HG02759 (cell line): Measurements from ENCODE around the gene PDE4B.
A peak's percentile ranks its signal among the peaks of the same experiment; 100 is the strongest.

Experiments
- ATAC-seq: cut with Tn5 transposase; IDR thresholded peaks from one replicate; pipeline ENCODE4 v1.9.1; 2021; ENCODE audit warnings: mild to moderate bottlenecking, moderate library complexity; ENCODE audit not compliant: unreplicated experiment

PDE4B gene

DNA sequence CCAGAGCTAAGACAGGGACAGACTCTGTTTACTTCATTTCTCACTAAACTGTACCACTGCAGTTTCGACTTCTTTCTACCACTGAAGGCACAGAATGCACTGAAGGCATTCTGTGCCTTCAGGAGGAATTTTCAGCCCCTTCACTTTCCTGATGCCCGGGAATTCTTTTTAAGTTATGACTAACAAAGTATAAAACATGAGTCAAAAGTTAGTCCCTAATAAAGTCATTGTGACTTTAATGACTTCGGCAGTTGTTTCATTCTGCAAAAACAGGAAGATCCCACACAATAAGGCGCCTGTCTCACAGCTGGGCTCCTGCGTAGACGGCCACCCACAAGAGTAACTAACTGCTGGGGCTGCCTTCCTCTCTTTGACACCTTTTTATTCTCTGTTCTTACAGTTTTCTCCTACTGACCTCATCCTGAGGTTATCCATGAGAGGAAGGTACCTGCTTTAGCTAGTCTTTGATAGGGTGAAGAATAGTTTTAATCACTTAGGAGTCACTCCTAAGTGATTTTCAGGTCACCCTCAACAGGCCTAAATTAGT, 557.4 kb downstream of the PDE4B start:
- ATAC-seq = peak; percentile 79

DNA sequence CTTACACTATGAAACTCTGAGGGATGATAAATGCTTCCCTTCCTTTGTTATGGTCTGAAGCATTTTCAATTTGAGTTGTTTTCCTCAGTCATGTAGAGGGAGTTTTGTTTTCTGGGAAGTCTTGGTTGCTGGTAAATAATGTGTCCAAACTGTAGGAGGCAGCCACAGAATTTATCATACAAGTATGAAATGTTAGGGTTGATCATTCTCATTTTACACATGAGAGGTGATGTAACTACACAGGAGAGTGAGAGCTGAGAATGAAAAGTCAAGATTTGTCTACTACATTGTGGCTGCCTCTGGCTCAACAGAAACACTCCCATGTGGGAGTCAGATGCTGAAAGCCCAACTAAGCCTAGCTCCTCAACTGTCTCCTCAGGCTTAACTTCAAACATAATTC, 558.8 kb downstream of the PDE4B start:
- peak; percentile 34 for ATAC-seq

DNA sequence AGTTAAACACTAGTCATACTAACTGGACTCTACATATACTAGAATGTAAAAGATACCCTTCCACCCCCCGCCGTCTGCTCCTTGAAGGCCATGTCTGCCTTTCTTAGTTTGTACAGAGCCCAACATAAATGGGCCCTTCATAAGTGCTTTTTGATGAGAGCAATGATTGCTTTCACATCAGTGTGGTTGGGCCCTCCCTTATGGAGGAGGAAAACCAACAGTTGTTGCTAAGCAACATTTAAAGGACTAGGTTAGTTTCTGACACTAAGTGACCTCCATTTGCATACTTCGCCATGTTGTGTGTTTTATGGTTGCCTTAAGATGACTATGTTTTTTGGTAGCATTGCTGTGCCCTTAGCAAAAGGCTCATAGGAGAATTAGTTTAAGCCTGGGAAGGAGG, 559.2 kb downstream of the PDE4B start:
- ATAC-seq = peak; percentile 39

DNA sequence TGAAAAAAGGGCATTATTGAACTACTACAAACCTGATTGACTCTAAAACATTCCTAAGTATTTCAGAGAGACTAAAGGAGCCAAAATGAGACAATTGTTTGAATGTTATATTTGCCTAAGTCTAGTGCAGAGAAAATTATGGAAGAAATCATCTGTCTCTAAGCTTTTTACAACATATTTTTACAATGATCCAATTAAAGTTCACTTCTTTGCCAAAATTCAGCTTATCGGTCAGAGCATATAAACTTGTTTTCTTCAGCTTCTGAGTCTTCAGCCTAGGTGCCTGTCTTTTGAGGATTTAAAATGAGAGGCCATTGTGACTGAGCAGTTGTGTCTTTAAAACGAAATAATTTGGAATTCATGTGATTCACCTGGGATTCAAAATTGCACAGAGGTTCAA, 560.1 kb downstream of the PDE4B start:
- no peak for ATAC-seq

DNA sequence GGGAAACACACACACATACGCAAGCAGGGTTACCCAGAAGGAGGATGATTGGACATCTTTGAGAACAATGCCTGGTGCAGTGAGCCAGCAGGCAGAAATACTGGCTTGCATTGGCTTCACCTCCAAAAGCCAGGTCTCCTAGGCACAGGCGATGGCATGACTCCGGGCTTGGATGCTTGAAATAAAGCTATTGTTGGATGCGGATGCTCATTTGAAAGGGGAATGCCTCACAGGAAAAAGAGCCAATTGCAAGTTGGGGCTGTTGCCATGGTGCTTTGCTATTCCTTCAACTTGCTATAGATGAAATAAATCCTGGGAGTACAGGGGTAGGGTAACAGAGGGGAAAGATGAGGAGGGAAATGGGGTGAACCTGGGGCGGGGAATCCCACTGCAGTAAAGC, 560.6 kb downstream of the PDE4B start:
- ATAC-seq = no peak

DNA sequence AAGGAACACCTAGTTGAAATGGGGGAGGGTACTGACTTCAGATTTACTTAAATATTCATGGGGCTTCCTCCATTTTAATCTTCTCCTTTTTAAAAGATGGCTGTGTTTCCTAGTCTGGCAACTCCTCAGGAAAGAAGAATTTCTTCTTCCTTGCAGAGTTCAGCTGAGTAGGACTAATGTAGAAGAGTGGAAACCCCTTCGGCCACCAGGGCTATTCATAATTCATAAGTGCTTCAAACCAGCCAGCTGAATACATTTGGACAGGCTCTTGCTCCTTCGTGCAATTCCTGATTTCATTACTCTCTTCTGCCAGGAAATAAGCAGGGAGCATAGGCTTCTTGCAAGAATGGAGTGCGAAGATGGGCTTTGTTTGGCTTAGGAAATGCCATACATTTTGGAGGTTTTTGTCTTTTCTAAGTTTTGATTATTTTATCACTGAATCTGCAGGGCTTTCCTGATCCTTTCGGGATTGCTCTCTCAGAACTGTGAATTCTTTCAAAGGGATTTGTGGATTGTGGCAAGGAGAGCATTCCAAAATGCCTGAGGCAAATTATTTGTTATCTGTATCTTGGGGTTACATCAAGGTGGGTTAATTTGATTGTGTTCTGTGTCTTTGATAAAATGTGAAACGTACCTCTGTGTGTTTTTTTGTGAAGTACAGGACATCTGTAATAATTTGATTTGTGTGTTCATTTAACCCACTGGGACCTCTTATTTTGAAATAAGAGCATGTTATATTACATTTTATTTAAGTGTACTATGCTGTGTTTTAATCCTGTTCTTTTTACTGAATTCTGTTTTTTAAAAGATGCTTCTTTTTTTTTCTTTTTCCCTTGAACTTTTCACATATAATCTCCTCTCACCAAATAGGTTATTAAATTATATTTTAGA, 561.9 kb downstream of the PDE4B start:
- ATAC-seq = no peak

DNA sequence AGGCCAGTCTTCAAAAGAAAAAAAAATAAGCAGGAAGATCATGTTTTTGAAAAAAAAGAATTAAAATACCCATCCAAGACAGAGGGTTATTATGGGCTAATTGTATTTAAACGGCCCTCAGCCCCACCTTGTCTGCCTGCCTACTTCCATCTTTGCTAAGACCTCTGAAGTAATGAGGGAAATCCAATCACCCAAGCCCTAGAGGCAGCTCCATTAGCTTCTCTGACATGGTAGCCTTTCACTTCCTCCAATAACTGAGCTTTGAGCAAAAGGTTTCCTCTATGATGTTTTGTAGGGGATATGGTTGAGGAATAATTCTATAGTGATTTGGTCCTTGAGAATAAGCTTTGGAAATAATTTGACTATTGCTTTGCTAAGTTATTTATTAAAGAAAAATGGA, 563.1 kb downstream of the PDE4B start:
- no peak for ATAC-seq

DNA sequence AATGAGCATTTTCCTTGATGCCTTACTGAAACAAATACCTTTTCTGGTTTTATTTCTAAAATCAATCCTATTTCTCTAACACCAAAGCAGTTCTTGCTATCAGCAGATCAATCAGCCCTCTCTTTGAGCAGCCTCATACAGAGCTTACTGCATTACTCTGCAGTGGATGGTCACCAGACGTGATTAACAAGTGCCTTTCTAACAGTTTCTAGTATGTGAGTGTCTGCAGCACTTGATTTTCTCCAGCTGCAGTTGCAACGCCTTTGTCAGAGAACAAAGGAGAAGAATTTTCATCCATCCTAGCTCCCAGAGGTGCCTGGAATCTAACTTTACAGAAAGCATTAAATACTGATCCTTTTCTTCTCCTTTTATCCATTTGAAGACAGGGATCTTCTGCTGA, 563.9 kb downstream of the PDE4B start:
- ATAC-seq = no peak

DNA sequence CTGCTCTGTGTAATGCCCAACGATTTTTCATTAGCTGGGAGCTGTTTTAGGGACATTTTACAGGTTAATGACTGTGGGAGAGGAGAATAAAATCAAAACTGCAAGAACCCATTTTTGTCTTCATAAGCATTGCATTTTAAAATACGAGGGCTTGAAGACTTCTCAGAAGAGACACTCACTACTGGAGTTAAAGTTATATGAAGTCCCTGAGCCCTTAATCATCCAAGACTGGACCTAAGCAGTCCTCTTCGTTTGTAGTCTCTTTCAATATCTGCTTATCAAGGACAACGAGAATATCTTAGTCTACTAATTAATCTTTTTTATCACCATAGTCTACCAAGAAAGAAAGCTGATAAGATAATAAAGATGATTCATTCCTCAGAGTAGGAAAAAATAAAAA, 564.3 kb downstream of the PDE4B start:
- ATAC-seq = no peak

DNA sequence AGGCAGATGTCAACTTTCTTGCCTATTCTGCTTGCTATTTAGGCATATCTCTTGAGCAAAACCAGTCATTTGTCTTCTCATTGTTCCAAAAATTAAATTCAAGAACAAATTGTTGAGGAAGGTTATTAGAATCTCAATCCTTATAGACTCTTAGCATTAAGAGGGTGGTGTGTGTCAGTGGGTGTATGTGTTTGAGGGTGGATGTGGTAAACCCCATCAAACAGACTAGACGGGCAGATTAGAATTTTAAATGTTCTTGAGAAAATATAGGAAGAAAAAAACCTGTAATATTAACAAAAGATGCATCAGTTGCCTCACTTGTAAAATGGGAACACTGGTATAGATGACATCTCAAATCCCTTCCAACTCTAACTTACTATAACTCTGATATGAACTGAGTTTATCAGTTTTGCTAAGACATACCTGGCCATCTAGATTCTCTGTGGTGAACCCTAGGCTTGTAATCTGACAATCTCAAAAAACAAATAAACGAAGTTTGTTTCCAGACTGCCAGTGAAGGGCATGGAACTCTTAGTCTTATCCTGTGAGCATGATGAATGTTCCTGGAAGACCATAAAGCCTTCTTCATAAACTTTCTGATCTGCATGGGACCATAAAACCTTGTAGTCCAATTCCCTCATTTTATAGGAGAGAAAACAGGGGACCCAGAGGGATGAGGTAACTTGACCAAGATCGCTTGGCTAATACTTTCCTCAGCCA, 564.9 kb downstream of the PDE4B start:
- no peak for ATAC-seq

DNA sequence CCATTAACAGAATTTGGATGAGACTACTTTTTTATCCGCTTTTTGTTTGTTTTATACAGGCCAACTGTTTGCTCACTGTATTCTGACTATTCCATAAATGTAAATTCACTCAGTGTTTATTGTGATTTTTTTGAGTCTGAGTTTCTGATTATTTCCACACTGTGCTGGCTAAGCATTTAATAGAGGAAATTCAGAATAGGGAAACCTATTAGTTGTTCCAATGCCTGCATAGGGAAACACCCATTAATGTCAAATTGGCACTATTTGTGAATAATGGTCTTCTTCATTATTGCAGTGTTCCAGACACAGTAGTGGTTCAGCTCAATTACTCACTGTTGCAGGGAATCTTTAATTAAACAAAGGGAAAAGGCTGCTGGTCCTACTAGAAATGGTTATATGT, 566.6 kb downstream of the PDE4B start:
- ATAC-seq = no peak

DNA sequence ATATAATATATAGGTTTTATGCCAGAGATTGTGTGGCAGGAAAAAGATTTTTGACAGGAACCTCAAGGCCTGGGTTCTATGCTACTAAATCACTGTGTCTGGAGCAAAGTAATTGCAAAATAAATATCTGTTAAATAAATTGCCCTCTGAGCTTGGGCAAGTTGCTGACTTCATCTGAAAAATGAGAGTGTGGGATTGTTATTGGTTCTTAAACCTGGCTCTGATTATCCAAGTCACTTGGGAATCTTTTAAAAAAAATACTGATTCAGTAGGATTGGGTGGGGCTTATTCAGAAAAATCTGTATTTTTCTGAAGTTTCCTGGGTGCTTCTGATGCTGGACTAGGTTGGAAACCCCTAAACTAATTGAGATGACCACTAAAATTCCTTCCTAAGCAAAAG, 567.1 kb downstream of the PDE4B start:
- no peak for ATAC-seq

DNA sequence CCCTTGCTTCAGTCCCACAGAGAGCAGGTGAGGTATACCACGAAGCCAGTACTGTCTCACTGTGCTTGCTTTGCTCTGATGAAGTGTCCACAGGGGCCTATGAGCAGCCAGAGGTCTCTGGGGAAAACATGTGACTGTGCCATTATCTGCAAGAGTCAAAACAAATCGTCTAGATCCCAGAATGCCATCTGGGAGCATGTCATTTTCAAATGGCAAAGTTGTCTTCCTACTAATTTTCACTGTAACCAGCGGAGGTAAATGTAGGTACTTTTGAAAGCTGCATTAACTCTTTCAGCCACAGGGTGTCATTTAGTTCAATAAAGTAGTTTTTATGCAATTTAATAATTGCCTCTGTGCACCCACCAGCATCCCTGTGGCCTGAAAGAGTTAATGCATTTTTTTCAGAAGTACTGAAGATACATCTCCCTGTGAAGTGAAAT, 567.6 kb downstream of the PDE4B start:
- ATAC-seq = peak; percentile 37

DNA sequence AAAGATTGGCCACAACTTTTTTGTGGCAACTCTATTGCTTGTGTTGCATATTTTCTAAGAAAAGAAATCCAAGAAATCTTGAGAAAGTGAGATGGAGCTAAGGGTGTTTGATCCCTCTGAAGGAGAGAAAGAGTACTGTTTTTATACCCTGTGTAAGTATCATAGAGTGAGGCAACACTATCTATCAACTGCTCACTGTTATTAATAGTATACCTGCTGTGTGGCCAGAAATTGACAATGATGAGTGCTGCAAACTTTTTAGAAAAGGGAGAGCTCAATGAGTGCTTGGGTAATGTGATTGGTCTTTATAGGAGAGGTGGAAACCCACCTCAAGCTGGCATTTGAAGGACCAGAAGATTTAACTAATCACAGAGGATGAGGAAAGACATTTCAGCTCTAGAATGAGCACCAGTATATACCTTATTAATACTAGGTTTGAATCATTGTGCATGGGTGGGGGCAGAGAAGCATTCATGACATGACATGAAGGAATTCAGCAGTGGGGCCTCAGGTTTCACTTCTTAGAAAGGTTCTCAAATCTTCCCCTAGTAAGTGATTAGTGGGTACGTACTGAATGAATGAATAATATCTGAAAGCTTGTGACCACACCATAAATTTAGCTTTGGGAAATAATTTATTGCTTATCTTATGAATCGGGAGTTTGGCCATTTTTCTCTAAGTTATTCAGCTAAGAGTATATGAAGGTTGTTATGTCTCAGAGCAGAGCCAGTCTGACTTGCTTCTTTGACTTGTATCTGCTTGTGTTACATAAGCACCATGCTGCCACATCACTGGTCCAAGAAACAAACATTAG, 572.1 kb downstream of the PDE4B start:
- ATAC-seq = peak; percentile 77

DNA sequence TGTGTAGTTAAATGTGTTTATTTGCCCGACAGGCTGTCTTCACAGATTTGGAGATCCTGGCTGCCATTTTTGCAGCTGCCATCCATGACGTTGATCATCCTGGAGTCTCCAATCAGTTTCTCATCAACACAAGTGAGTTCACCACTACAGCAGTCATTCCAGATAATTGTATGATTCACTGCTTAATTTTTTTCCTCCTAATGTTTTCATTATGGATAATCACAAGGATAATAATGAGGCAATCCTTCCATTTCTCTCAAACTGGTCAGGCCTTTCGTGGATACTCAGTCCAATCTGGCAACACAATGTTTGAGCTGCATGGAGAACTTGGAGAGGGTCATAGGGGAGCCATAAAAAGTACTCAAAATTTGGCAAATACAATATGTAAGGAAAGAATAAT, 572.9 kb downstream of the PDE4B start:
- no peak for ATAC-seq

DNA sequence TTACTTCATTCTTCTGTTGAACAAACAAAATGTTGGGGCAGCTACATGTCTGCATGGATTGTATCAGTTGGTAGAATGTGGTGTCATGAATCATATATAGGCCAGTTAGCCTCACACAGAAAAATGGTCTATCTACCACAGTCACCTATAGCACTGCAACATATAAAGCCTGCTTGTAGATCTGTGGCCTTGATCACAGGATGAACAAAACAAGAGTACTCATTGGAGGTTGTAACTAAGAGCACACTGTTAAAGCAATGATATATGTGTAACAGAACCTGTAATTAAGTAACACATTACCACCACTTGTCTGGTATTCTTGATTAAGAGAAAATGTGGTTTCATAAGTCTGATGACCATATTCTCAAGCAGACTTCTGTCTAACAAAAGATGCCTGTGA, 573.9 kb downstream of the PDE4B start:
- no peak for ATAC-seq

DNA sequence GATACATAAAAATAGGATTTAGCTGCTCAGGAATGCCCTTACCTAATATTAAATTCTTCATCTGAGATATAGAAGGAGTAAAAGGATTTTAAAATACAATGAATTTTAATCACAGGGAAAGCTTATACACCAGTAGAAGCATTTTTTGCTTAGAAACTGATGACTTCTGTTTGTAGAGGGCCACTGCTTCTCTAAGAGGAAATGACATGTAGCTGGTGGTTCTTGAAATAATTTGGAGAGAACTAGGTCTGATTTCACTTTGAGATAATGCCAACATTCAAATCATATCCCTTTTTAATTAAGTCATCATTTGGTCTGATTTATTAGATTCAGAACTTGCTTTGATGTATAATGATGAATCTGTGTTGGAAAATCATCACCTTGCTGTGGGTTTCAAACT, 574.7 kb downstream of the PDE4B start:
- no peak for ATAC-seq

DNA sequence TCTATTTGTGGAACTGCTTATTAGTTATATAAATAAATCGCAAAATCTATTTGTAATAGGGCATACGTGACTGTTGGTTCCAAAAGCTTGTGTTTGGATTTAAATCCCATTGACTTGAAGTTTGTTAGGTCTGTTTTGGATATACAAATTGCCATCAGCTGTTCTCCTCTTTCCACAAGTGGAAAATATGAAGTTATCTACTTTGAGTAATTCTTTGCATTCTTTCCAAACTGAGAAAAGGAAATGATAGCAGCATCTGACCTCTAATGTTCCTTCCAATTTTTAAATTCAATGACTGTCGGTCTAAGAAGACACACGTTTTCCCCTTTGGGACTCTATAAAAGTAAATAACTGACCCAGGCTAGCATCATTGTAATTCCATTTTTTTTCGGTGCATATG, 575.6 kb downstream of the PDE4B start:
- ATAC-seq = no peak

DNA sequence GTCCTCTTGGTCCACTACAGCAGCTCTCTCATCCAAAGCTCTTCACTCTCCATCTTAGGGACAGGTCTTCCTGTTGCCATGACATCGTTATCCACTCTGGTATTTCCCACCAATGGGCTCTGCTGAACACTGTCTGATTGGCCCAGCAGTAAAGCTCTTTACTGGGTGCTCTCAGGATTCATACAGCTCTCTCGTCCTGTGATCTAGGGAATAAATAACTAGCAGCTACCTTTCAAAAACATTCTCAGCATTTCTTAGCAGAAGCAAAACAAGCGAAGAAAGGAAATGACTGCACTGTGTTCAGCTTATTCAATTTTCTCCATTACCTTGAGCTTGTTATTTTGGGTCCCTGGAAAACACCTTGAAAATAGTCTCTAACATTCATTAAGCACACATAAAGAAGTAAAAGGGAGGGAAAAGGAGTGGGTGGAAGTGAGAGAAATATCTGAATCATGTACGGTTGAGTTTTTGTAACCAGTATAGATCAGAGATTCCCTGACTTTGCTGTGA, 577.8 kb downstream of the PDE4B start:
- ATAC-seq = peak; percentile 35

DNA sequence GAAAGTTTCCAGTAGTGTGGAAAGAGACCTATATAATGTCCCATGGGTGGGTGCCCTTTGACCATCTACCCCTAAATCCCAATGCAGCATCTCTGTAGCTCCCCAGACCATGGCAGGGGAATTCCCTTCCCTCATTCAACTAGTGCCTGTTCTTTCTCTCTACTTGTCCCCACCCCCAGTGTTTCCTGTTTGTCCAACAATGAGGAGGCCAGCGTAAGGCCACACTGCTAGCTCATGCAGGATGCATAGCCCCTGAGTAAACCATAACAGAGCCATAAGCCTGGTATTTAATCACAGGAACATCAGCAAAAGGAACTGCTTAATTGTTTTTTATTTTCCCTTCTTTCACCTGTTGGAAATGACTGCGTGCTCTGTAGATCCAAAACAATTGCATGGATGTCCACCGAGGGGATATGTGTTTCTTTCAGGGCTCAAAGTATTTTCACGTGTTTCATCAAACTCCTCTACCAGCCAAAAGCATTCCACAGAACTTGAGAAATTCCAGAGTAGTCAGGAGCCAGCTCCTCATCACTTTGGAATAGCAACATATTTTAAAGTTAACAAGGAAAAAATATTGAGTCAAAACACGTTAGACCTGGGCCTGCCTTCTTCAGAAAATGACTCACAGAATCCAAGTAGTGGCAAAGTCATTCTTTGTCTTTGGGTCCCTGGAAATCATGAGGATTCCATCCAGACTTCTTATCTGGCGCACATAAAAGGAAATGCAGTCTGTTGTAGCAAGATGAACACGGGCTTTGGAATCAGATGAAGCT, 578.7 kb downstream of the PDE4B start:
- ATAC-seq = peak; percentile 31
